Mammary epithelial cell (primary cell): ENCODE data around the gene ACSS2.

ENCODE experiments used
- CTCF ChIP-seq, 2 donors: IDR thresholded peaks in 1 of 2; conservative IDR thresholded peaks in 1 of 2; 2 replicates each; pipeline ENCODE4 v1.5.1; 2011 to 2012; ENCODE audit warnings: inconsistent platforms in 2 of 2, low read length in 2 of 2, mild to moderate bottlenecking in 2 of 2, control low read depth in 1 of 2, low read depth in 1 of 2; ENCODE audit not compliant: insufficient read depth in 1 of 2; ENCODE audit errors: extremely low read depth in 1 of 2
- EZH2 ChIP-seq: IDR thresholded peaks from 2 replicates; pipeline ENCODE4 v1.6.1; 2012; ENCODE audit warnings: low read length, inconsistent platforms, borderline replicate concordance

GRCh38 chr20:34907616-34908469 lies 31.4 kb downstream of the ACSS2 start:
- TF ChIP-seq CTCF (conservative IDR thresholded peaks at IDR 0.05 in 1 of 2, IDR thresholded peaks at IDR 0.05 in 1 of 2; ENCODE audit: extremely low read depth in 1 of 2, insufficient read depth in 1 of 2, low read depth in 1 of 2, low read length in 2 of 2) = no peak
- no peak for TF ChIP-seq EZH2
